PC-3 (cell line): ENCODE results near the gene CCNQ. TPM values are rescaled to one million over a fixed set of nuclear protein-coding genes. Genes with fewer than 3 reads are reported as not detected.

ENCODE experiments used
- ATAC-seq: fragments of 200-7000 bp; cut with Tn5 transposase; 2 replicates; pipeline ENCODE4 v1.9.1; 2020; ENCODE audit warnings: mild to moderate bottlenecking, moderate library complexity
- BruUV-seq: library from RNA; stranded (reverse); fragments of 400-500 nt; replicated peaks from 2 replicates; lab custom pipeline; 2021; lab: Mats Ljungman, UMichigan
- CTCF ChIA-PET: fragments of 300-600 bp; sonication (Branson Sonifier 250); formaldehyde crosslinking; loops from one replicate; lab custom pipeline; 2022; ENCODE audit warnings: antibody characterized with exemption; lab: Charles Lee
- POLR2A ChIA-PET: fragments of 300-600 bp; sonication (Branson Sonifier 250); formaldehyde crosslinking; loops from one replicate; lab custom pipeline; 2022; ENCODE audit warnings: antibody characterized with exemption; ENCODE audit not compliant: unreplicated experiment; lab: Charles Lee
- DNase-seq: peaks from one replicate; pipeline ENCODE4 v3.0.0-alpha.2; 2015
- H2AFZ ChIP-seq: fragments of 300-600 bp; sonication (generic); 2 replicates; pipeline ENCODE4 v1.6.0; 2016; ENCODE audit warnings: antibody characterized with exemption, low read length
- H3F3A ChIP-seq: fragments of 300-600 bp; sonication (generic); one replicate; pipeline ENCODE4 v1.6.0; 2017; ENCODE audit warnings: antibody characterized with exemption, low read length, control low read depth, mild to moderate bottlenecking; ENCODE audit not compliant: unreplicated experiment
- H3K27ac ChIP-seq: fragments of 300-600 bp; sonication (generic); 2 replicates; pipeline ENCODE4 v1.5.1; 2016; ENCODE audit warnings: mild to moderate bottlenecking, low read length
- H3K27me3 ChIP-seq: fragments of 300-600 bp; sonication (generic); 2 replicates; pipeline ENCODE4 v1.6.1; 2016; ENCODE audit warnings: low read length, mixed read lengths
- H3K36me3 ChIP-seq: fragments of 300-600 bp; sonication (generic); 2 replicates; pipeline ENCODE4 v1.6.1; 2016; ENCODE audit warnings: low read depth, mixed run types, low read length, mixed read lengths
- H3K4me1 ChIP-seq: fragments of 300-600 bp; sonication (generic); 2 replicates; pipeline ENCODE4 v1.5.1; 2016; ENCODE audit warnings: low read length; ENCODE audit not compliant: insufficient read depth
- H3K4me2 ChIP-seq: fragments of 300-600 bp; sonication (generic); 2 replicates; pipeline ENCODE4 v1.6.0; 2016; ENCODE audit warnings: low read length
- H3K4me3 ChIP-seq: fragments of 300-600 bp; sonication (generic); 2 replicates; pipeline ENCODE4 v1.5.1; 2016; ENCODE audit warnings: mild to moderate bottlenecking, low read length, mixed read lengths
- H3K79me2 ChIP-seq: fragments of 300-600 bp; sonication (generic); 2 replicates; pipeline ENCODE4 v1.6.1; 2017; ENCODE audit warnings: low read length, mixed read lengths
- H3K9ac ChIP-seq: fragments of 300-600 bp; sonication (generic); 2 replicates; pipeline ENCODE4 v1.6.0; 2016; ENCODE audit warnings: mild to moderate bottlenecking, low read length
- H3K9me2 ChIP-seq: fragments of 300-600 bp; sonication (generic); replicated peaks from 2 replicates; pipeline ENCODE4 v1.6.1; 2016; ENCODE audit warnings: mixed run types, low read length, mixed read lengths
- H3K9me3 ChIP-seq: fragments of 300-600 bp; sonication (generic); 2 replicates; pipeline ENCODE4 v1.6.1; 2016; ENCODE audit warnings: low read length, mixed read lengths
- H4K20me1 ChIP-seq: fragments of 300-600 bp; sonication (generic); 2 replicates; pipeline ENCODE4 v1.6.1; 2016; ENCODE audit warnings: low read length, mixed read lengths
- CTCF ChIP-seq: fragments of 300-600 bp; sonication (generic); conservative IDR thresholded peaks from 2 replicates; pipeline ENCODE4 v1.5.1; 2017; ENCODE audit warnings: antibody characterized with exemption, low read depth, mild to moderate bottlenecking, low read length
- EZH2 ChIP-seq: fragments of 300-600 bp; sonication (generic); IDR thresholded peaks from one replicate; pipeline ENCODE4 v1.6.1; 2017; ENCODE audit warnings: antibody characterized with exemption, mild to moderate bottlenecking, low read length; ENCODE audit not compliant: unreplicated experiment
- EZH2phosphoT487 ChIP-seq: fragments of 300-600 bp; sonication (generic); IDR thresholded peaks from 2 replicates; pipeline ENCODE4 v1.6.1; 2018; ENCODE audit warnings: mild to moderate bottlenecking, antibody characterized with exemption, low read length, borderline replicate concordance
- intact Hi-C: fragments of 100-400 bp; cut with micrococcal nuclease; formaldehyde crosslinking; loops from 2 replicates; pipeline ENCODE4 v1.9.0; 2023
- total RNA-seq: library from RNA; depleted of rRNA; stranded (reverse); fragments of >200 nt; gene quantifications from 2 replicates; pipeline ENCODE4 v1.2.3, GENCODE V29; 2014

The CCNQ gene
- total RNA-seq, 1 experiment from 2014 or later: 110 TPM

DNA sequence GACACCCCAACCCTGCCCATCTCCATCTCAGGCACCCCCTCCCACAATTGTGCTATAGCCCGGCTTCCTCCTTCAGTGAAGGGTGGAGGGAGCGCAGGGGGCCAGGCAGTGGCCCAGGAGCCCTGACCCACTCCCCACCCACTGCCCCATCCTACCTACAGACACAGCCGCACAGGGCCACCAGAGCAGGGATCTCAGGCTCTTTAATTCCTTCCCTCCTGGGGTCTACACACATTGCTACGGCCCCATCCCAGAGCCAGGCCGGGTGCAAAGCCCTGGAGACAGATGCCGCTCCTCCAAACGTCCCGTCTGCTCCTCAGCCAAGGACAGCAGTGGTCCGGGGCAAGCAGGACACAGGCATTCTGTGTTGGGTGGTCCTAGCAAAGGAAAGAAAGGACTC, 35.3 kb upstream of the CCNQ start:
- H3K4me3 ChIP-seq: no peak overlapping the region
- TF ChIP-seq EZH2 (no peak), EZH2phosphoT487 (no peak), CTCF (no peak)
- ATAC-seq: no peak
- no peaks in the 10 kb centered on the region for H3K36me3 ChIP-seq
- ChIA-PET POLR2A (no interaction called here), CTCF (no interaction called here)
- no peaks in the 10 kb centered on the region for H3K4me1 ChIP-seq
- intact Hi-C loops: no loop called here
- no peak for DNase-seq
- H3K27me3 ChIP-seq: no peaks in the 10 kb centered on the region; the same call in 1 of the 2 replicates
- H3F3A ChIP-seq: no peaks in the 10 kb centered on the region
- H3K4me2 ChIP-seq: no peak overlapping the region
- H3K9me2 ChIP-seq: no peaks in the 10 kb centered on the region
- H3K9ac ChIP-seq: no peak overlapping the region
- H3K9me3 ChIP-seq: no peaks in the 10 kb centered on the region
- no peaks in the 10 kb centered on the region for H4K20me1 ChIP-seq
- no peak overlapping the region for H2AFZ ChIP-seq
- no peaks in the 10 kb centered on the region for H3K79me2 ChIP-seq
- no peak overlapping the region for H3K27ac ChIP-seq
- no TSS peak for BruUV-seq

- intact Hi-C loops: no loop called here
- no peak overlapping the region for H3K4me3 ChIP-seq
Measured at GRCh38 chrX:153633607-153634180, 34.8 kb upstream of the CCNQ start.

More at GRCh38 chrX:153633607-153634180, 34.8 kb upstream of the CCNQ start:
- H3K27ac ChIP-seq: no peak overlapping the region
- H2AFZ ChIP-seq: no peak overlapping the region
- H3K79me2 ChIP-seq: no peaks in the 10 kb centered on the region
- no peaks in the 10 kb centered on the region for H4K20me1 ChIP-seq
- no peak overlapping the region for H3K9ac ChIP-seq
- ChIA-PET CTCF (no interaction called here), POLR2A (no interaction called here)
- H3K9me2 ChIP-seq: no peaks in the 10 kb centered on the region
- no peak for ATAC-seq
- no TSS peak for BruUV-seq
- no peaks in the 10 kb centered on the region for H3K9me3 ChIP-seq
- no peaks in the 10 kb centered on the region for H3K36me3 ChIP-seq
- DNase-seq: no peak
- H3K4me2 ChIP-seq: no peak overlapping the region
- H3F3A ChIP-seq: no peaks in the 10 kb centered on the region
- H3K27me3 ChIP-seq: no peaks in the 10 kb centered on the region; the same call in 1 of the 2 replicates
- no peaks in the 10 kb centered on the region for H3K4me1 ChIP-seq
- no peak for TF ChIP-seq EZH2phosphoT487
- TF ChIP-seq CTCF: no peak
- TF ChIP-seq EZH2: no peak
